ENCODE results near the gene RXYLT1.

GRCh38 chr12:63848450-63848849 is 68.7 kb downstream of the RXYLT1 start:
- TF ChIP-seq CTCF (IDR thresholded peaks at IDR 0.05; ENCODE audit: insufficient read depth, low read length) = no peak
- no peak for TF ChIP-seq POLR2AphosphoS5 (IDR thresholded peaks at IDR 0.05; ENCODE audit: low read depth)
- no peak for TF ChIP-seq SPI1 (IDR thresholded peaks at IDR 0.05; ENCODE audit: borderline replicate concordance, low read depth)
- no peak for TF ChIP-seq GABPA (IDR thresholded peaks at IDR 0.05; ENCODE audit: low read depth)
- no peak for TF ChIP-seq REST (IDR thresholded peaks at IDR 0.05; ENCODE audit: insufficient replicate concordance, low read depth)

All from HL-60 (cell line).